Kasumi-1 (cell line): Measurements from ENCODE around the gene KBTBD7.
"Not testable (repeated sequence)": the region's sequence is repeated elsewhere in the genome, so short reads cannot be mapped to it uniquely, and the experiment has no call there.

Source experiments
- DNase-seq, 2 experiments: peaks; one replicate each; lab custom pipeline; 2025; lab: John Stamatoyannopoulos, UW

Gene KBTBD7

GRCh38 chr13:41199079-41199478, 4.7 kb upstream of the KBTBD7 start:
- DNase-seq = no peak

GRCh38 chr13:41196620-41197019, 2.3 kb upstream of the KBTBD7 start:
- peak; percentile 64 to 65 for DNase-seq

- no peak for DNase-seq
Observed at GRCh38 chr13:41196011-41196410, 1.6 kb upstream of the KBTBD7 start.

- DNase-seq = no peak
Observed at GRCh38 chr13:41193469-41193868, 900 bp downstream of the KBTBD7 start.

GRCh38 chr13:41188584-41188983, 5.8 kb downstream of the KBTBD7 start:
- DNase-seq = no peak

GRCh38 chr13:41186481-41186880, 7.9 kb downstream of the KBTBD7 start:
- DNase-seq = no peak

GRCh38 chr13:41182231-41182630, 12.1 kb downstream of the KBTBD7 start:
- DNase-seq = no peak

- DNase-seq = no peak
Observed at GRCh38 chr13:41179593-41180250, 14.6 kb downstream of the KBTBD7 start.

GRCh38 chr13:41178040-41178439, 16.3 kb downstream of the KBTBD7 start:
- DNase-seq = no peak

- peak in 1 of 2 experiments; percentile 11 for DNase-seq
Observed at GRCh38 chr13:41177616-41178015, 16.8 kb downstream of the KBTBD7 start.

GRCh38 chr13:41175576-41175975, 18.8 kb downstream of the KBTBD7 start:
- not testable (repeated sequence) for DNase-seq

GRCh38 chr13:41162151-41162550, 32.2 kb downstream of the KBTBD7 start:
- DNase-seq = no peak

- DNase-seq = no peak
Observed at GRCh38 chr13:41159174-41159573, 35.2 kb downstream of the KBTBD7 start.

- DNase-seq = no peak
Observed at GRCh38 chr13:41157048-41157717, 37.2 kb downstream of the KBTBD7 start.

- no peak for DNase-seq
Observed at GRCh38 chr13:41156620-41157019, 37.7 kb downstream of the KBTBD7 start.

GRCh38 chr13:41154042-41154441, 40.3 kb downstream of the KBTBD7 start:
- DNase-seq = no peak

- no peak for DNase-seq
Observed at GRCh38 chr13:41152005-41152404, 42.4 kb downstream of the KBTBD7 start.

GRCh38 chr13:41150058-41150457, 44.3 kb downstream of the KBTBD7 start:
- no peak for DNase-seq

GRCh38 chr13:41148419-41149283, 45.7 kb downstream of the KBTBD7 start:
- DNase-seq = peak in 1 of 2 experiments; percentile 20

GRCh38 chr13:41145136-41145908, 49.0 kb downstream of the KBTBD7 start:
- DNase-seq = no peak

GRCh38 chr13:41144576-41144975, 49.8 kb downstream of the KBTBD7 start:
- no peak for DNase-seq
